Parathyroid adenoma (tissue), 2 donors: Measurements from ENCODE around the gene TRIM24.
"Not testable (repeated sequence)": the region's sequence is repeated elsewhere in the genome, so short reads cannot be mapped to it uniquely, and the experiment has no call there.

Source experiments
- H2AFZ ChIP-seq: fragments of 300-600 bp; sonication (generic); one replicate; pipeline ENCODE4 v1.7.0; 2017; ENCODE audit warnings: antibody characterized with exemption, mild to moderate bottlenecking
- H3K27ac ChIP-seq: fragments of 300-600 bp; sonication (generic); one replicate; pipeline ENCODE4 v1.7.0; 2017
- H3K27me3 ChIP-seq: fragments of 300-600 bp; sonication (generic); one replicate; pipeline ENCODE4 v1.7.0; 2017; ENCODE audit warnings: low read length; ENCODE audit not compliant: control insufficient read depth, insufficient read depth
- H3K36me3 ChIP-seq: fragments of 300-600 bp; sonication (generic); one replicate; pipeline ENCODE4 v1.7.0; 2017; ENCODE audit warnings: low read length; ENCODE audit not compliant: control insufficient read depth, insufficient read depth
- H3K4me1 ChIP-seq: fragments of 300-600 bp; sonication (generic); one replicate; pipeline ENCODE4 v1.7.0; 2017; ENCODE audit warnings: control low read depth
- H3K4me2 ChIP-seq: fragments of 300-600 bp; sonication (generic); one replicate; pipeline ENCODE4 v1.7.0; 2017; ENCODE audit warnings: low read length
- H3K4me3 ChIP-seq: fragments of 300-600 bp; sonication (generic); one replicate; pipeline ENCODE4 v1.7.0; 2017; ENCODE audit warnings: low read depth, low read length
- H3K79me2 ChIP-seq: fragments of 300-600 bp; sonication (generic); one replicate; pipeline ENCODE4 v1.7.0; 2017; ENCODE audit warnings: control low read depth
- H3K9ac ChIP-seq: fragments of 300-600 bp; sonication (generic); one replicate; pipeline ENCODE4 v1.7.0; 2017; ENCODE audit warnings: mild to moderate bottlenecking
- H3K9me3 ChIP-seq: fragments of 300-600 bp; sonication (generic); one replicate; pipeline ENCODE4 v1.7.0; 2017; ENCODE audit warnings: low read length; ENCODE audit not compliant: control insufficient read depth
- TF ChIP-seq, protein P1 (sequence below): fragments of 300-600 bp; sonication (generic); IDR thresholded peaks from one replicate; pipeline ENCODE4 v1.7.0; 2017; ENCODE audit warnings: antibody characterized with exemption, mild to moderate bottlenecking
- donor health status: primary hyperparathyroidism.

Gene TRIM24

GRCh38 chr7:138460176-138460648 lies at the start of gene TRIM24:
TSS of gene TRIM24 (plus strand) at chr7:138460259. CDS start at chr7:138460549, 290 bp downstream.
- Histone ChIP-seq H2AFZ (peak within 1 kb of the TSS; percentile 77), H3K4me1 (no peaks in the 10 kb centered on the region), H3K79me2 (peaks cover 10% of the 10 kb centered on the region), H3K36me3 (no peaks in the 10 kb centered on the region), H3K27ac (peak within 1 kb of the TSS; percentile 71), H3K9me3 (no peaks in the 10 kb centered on the region), H3K9ac (no peak within 1 kb of the TSS), H3K4me3 (peak within 1 kb of the TSS; percentile 81), H3K4me2 (peak within 1 kb of the TSS; percentile 86), H3K27me3 (no peaks in the 10 kb centered on the region)
- TF ChIP-seq, protein P1, sequence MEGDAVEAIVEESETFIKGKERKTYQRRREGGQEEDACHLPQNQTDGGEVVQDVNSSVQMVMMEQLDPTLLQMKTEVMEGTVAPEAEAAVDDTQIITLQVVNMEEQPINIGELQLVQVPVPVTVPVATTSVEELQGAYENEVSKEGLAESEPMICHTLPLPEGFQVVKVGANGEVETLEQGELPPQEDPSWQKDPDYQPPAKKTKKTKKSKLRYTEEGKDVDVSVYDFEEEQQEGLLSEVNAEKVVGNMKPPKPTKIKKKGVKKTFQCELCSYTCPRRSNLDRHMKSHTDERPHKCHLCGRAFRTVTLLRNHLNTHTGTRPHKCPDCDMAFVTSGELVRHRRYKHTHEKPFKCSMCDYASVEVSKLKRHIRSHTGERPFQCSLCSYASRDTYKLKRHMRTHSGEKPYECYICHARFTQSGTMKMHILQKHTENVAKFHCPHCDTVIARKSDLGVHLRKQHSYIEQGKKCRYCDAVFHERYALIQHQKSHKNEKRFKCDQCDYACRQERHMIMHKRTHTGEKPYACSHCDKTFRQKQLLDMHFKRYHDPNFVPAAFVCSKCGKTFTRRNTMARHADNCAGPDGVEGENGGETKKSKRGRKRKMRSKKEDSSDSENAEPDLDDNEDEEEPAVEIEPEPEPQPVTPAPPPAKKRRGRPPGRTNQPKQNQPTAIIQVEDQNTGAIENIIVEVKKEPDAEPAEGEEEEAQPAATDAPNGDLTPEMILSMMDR = no peak

DNA sequence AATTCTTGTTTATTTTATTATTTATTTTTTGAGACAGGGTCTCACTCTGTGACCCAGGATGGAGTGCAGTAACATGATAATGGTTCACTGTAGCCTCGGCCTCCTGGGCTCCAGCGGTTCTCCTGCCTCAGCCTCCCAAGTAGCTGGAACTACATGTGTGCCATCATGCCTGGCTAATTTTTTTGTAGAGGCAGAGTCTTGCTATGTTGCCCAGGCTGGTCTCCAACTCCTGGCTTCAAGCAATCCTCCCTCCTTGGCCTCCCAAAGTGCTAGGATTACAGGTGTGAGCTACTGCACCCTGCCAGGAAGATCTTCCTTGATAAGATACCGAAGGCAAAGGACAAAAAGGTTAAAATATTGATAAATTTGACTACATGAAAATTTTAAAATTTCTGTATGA lies 48.0 kb upstream of the TRIM24 start:
- not testable (repeated sequence) for H3K79me2 ChIP-seq, H3K27me3 ChIP-seq, H3K9ac ChIP-seq, H3K4me3 ChIP-seq, H3K4me2 ChIP-seq, H3K27ac ChIP-seq, H3K9me3 ChIP-seq, H3K36me3 ChIP-seq, H3K4me1 ChIP-seq, H2AFZ ChIP-seq

DNA sequence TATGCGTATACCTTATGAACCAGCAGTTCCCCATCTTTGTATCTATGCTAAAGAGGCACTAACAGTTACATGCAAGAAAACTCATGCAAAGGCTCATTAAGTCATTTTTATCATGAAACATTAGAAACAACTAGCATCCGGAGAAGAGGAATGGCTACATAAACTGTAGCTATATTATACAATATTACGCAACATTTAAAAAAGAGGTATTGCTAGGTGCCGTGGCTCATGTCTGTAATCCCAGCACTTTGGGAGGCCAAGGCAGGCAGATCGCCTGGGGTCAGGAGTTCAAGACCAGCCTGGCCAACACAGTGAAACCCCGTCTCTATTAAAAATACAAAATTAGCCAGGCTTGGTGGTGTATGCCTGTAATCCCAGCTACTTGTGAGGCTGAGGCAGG lies 47.1 kb upstream of the TRIM24 start:
- H2AFZ ChIP-seq, H3K4me1 ChIP-seq, H3K4me3 ChIP-seq, H3K36me3 ChIP-seq, H3K9me3 ChIP-seq, H3K27me3 ChIP-seq, H3K27ac ChIP-seq, H3K79me2 ChIP-seq, H3K4me2 ChIP-seq, H3K9ac ChIP-seq: not testable (repeated sequence)

DNA sequence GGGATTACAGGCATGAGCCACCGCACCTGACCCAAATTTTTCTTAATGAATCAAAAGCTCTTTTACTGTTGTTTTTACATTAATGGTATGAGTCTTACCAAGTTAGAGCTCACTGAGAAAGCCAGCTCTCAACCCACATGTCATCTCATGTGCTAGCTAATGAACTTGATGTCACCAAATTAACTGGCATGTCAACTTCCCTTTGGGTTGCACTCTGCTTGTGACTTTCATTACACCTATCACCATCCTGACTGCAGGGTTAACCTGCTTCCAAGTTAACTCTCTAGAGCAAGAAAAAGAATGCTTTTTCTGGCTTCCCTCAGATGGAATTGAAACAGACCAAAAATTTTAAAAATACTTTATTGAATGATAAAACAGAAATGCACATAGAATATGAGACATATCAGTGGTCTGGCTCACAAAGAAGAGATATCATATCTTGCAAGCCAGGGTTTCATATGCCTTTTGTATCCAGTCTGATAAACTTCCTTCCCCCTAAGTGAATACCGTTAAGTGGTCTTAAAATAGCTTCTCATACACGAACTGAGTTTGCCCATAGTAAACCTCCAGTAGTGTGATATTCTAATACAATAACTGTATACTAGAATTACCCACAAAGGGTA lies 42.9 kb upstream of the TRIM24 start:
- TF ChIP-seq, protein P1 = no peak
- Histone ChIP-seq H3K79me2 (no peaks in the 10 kb centered on the region), H3K4me2 (no peak overlapping the region), H3K4me3 (no peak overlapping the region), H3K4me1 (no peaks in the 10 kb centered on the region), H3K9me3 (no peaks in the 10 kb centered on the region), H3K36me3 (no peaks in the 10 kb centered on the region), H2AFZ (no peak overlapping the region), H3K27me3 (no peaks in the 10 kb centered on the region), H3K27ac (no peak overlapping the region), H3K9ac (no peak overlapping the region)

DNA sequence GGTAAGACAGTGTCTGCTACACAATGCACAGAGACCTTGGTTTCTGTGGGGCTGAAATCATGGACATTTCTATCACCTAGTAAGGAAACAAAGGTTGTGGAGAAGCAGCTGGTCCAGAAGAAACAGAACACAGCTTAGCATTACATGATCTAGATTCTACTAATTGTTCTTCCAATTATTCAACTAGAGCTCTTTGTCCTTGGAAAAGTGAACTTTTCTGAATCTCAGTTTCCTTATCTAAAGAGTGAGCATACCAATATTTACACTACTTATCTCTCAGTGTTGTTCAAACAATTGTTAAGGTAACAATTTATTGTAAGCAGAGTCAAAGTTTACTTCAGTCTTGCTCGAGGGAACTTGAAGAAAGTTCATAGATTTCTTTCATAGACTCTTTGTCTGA lies 42.3 kb upstream of the TRIM24 start:
- H3K9ac ChIP-seq = no peak overlapping the region
- no peaks in the 10 kb centered on the region for H3K4me1 ChIP-seq
- no peak overlapping the region for H3K27ac ChIP-seq
- H2AFZ ChIP-seq = no peak overlapping the region
- no peaks in the 10 kb centered on the region for H3K9me3 ChIP-seq
- TF ChIP-seq, protein P1 = no peak
- H3K4me2 ChIP-seq = no peak overlapping the region
- H3K79me2 ChIP-seq = no peaks in the 10 kb centered on the region
- H3K36me3 ChIP-seq = no peaks in the 10 kb centered on the region
- H3K27me3 ChIP-seq = no peaks in the 10 kb centered on the region
- no peak overlapping the region for H3K4me3 ChIP-seq

DNA sequence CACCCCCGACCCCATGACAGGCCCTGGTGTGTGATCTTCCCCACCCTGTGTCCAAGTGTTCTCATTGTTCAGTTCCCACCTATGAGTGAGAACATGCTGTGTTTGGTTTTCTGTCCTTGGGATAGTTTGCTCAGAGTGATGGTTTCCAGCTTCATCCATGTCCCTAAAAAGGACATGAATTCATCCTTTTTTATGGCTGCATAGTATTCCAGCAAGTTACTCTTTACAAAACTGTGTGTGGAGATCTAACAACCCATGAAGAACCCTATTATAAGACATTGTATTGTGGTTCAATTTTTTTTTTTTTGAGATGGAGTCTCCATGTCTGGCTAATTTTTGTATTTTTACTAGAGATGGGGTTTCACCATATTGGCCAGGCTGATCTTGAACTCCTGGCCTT lies 41.7 kb upstream of the TRIM24 start:
- not testable (repeated sequence) for H3K36me3 ChIP-seq, H3K4me1 ChIP-seq, H3K9ac ChIP-seq, H3K27me3 ChIP-seq, H3K27ac ChIP-seq, H3K79me2 ChIP-seq, H3K9me3 ChIP-seq, H3K4me3 ChIP-seq, H2AFZ ChIP-seq, H3K4me2 ChIP-seq
